Keratinocyte (primary cell): ENCODE data around the gene CMC4. TPM values are rescaled to one million over a fixed set of nuclear protein-coding genes. Genes with fewer than 3 reads are reported as not detected.

ENCODE experiments used
- DNase-seq: peaks from one replicate; pipeline ENCODE4 v3.0.0-alpha.2; 2011; ENCODE audit warnings: low read depth, missing footprints, low spot score
- FAIRE-seq: peaks from 2 replicates; lab custom pipeline; 2011; peaks lifted over from hg19 to GRCh38; lab: Jason Lieb, UNC
- H2AFZ ChIP-seq: 2 replicates; pipeline ENCODE4 v1.6.0; 2012; ENCODE audit warnings: low read length, control low read depth, inconsistent platforms; ENCODE audit not compliant: control insufficient read depth
- H3K27ac ChIP-seq: 2 replicates; pipeline ENCODE4 v1.5.1; 2011; ENCODE audit warnings: low read length; ENCODE audit not compliant: control insufficient read depth, insufficient read depth
- H3K27me3 ChIP-seq: 3 replicates; pipeline ENCODE4 v1.6.0; 2011; ENCODE audit warnings: low read length; ENCODE audit not compliant: control insufficient read depth, insufficient read depth; ENCODE audit errors: extremely low read depth
- H3K36me3 ChIP-seq, 2 experiments: 2 replicates in 1 of 2; 3 replicates in 1 of 2; pipeline ENCODE4 v1.5.1; 2011; ENCODE audit warnings: low read length in 2 of 2, mild to moderate bottlenecking in 1 of 2; ENCODE audit not compliant: control insufficient read depth in 2 of 2, insufficient read depth in 2 of 2; ENCODE audit errors: extremely low read depth in 1 of 2
- H3K4me1 ChIP-seq: 3 replicates; pipeline ENCODE4 v1.5.1; 2011; ENCODE audit warnings: low read length; ENCODE audit not compliant: control insufficient read depth, insufficient read depth; ENCODE audit errors: extremely low read depth
- H3K4me2 ChIP-seq: 3 replicates; pipeline ENCODE4 v1.6.0; 2011; ENCODE audit warnings: low read depth, low read length; ENCODE audit not compliant: control insufficient read depth, insufficient read depth; ENCODE audit errors: extremely low read depth
- H3K4me3 ChIP-seq, 3 experiments: fragments of 200-600 bp in 1 of 3; sonication (generic) in 1 of 3; 2 replicates in 2 of 3; 3 replicates in 1 of 3; pipeline ENCODE4 v1.5.1; 2011 to 2016; ENCODE audit warnings: low read length in 3 of 3, mild to moderate bottlenecking in 3 of 3, control low read depth in 2 of 3, inconsistent platforms in 1 of 3, low read depth in 1 of 3, mixed read lengths in 1 of 3, mixed run types in 1 of 3, moderate library complexity in 1 of 3; ENCODE audit not compliant: control insufficient read depth in 2 of 3, insufficient read depth in 2 of 3; ENCODE audit errors: extremely low read depth in 1 of 3
- H3K79me2 ChIP-seq: 2 replicates; pipeline ENCODE4 v1.6.0; 2012; ENCODE audit warnings: low read length; ENCODE audit not compliant: control insufficient read depth, insufficient read depth
- H3K9ac ChIP-seq: 3 replicates; pipeline ENCODE4 v1.6.0; 2011; ENCODE audit warnings: low read length; ENCODE audit not compliant: control insufficient read depth, insufficient read depth; ENCODE audit errors: extremely low read depth
- H3K9me1 ChIP-seq: 3 replicates; pipeline ENCODE4 v1.6.0; 2011; ENCODE audit warnings: low read length; ENCODE audit not compliant: control insufficient read depth, insufficient read depth; ENCODE audit errors: extremely low read depth
- H3K9me3 ChIP-seq: 2 replicates; pipeline ENCODE4 v1.5.1; 2012; ENCODE audit warnings: low read depth, low read length; ENCODE audit not compliant: control insufficient read depth
- H4K20me1 ChIP-seq: 3 replicates; pipeline ENCODE4 v1.6.0; 2011; ENCODE audit warnings: low read length; ENCODE audit not compliant: control insufficient read depth, insufficient read depth; ENCODE audit errors: extremely low read depth
- EZH2 ChIP-seq: IDR thresholded peaks from one replicate; pipeline ENCODE4 v1.6.1; 2012; ENCODE audit warnings: inconsistent platforms, mild to moderate bottlenecking, low read length, moderate library complexity
- dilution Hi-C: fragments of 300-500 bp; cut with MboI; formaldehyde crosslinking; loops from one replicate; pipeline ENCODE4 v1.7.0; 2020; ENCODE audit warnings: low sequenced_read_pairs; ENCODE audit not compliant: extremely low pct_ligation_motif_present
- polyA plus RNA-seq, 5 experiments: library from polyadenylated mRNA; depleted of rRNA in 3 of 5; stranded (reverse) in 3 of 5; stranded (forward) in 1 of 5; unstranded in 1 of 5; fragments of >200 nt; gene quantifications; 1 replicate in 1 of 5; 2 replicates in 3 of 5; 3 replicates in 1 of 5; pipeline versions ENCODE4 v1.2.1 to v1.2.3, GENCODE V29; 2011 to 2012; ENCODE audit warnings: missing spikeins in 2 of 5, low read depth in 1 of 5, low replicate concordance in 1 of 5
- TF ChIP-seq, protein P1 (sequence below), 3 experiments: IDR thresholded peaks in 1 of 3; conservative IDR thresholded peaks in 1 of 3; optimal IDR thresholded peaks in 1 of 3; 2 replicates in 2 of 3; 3 replicates in 1 of 3; pipeline versions ENCODE3 to v1.5.1; 2011; ENCODE audit warnings: low read length in 3 of 3, mild to moderate bottlenecking in 3 of 3, moderate library complexity in 2 of 3, control low read depth in 1 of 3, inconsistent platforms in 1 of 3; ENCODE audit not compliant: insufficient read depth in 2 of 3; ENCODE audit errors: extremely low read depth in 1 of 3

The CMC4 gene
- polyA plus RNA-seq, 1 donor (not counting 4 experiments of a cell fraction or from before 2014, with no cell fraction given) = 10.1 TPM

DNA sequence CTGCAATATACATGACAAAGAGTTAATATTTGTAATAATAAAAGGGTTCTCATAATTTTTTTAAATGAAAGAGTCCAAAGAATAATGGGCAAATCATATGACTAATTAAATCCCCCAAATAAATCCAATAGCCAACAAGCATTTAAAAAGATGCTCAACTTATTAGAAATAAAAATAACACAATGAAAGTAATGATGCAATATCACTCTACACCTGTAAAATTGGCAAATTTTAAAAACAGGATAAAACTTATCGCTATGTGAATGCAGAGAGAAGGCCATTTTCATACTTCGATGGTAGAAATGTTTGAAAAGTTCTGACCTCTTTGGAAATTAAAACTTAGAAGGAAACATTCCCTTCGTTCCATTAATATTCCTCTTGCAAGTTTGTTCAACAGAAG, 50.3 kb downstream of the CMC4 start:
- Histone ChIP-seq H3K9ac (no peak overlapping the region), H3K4me1 (no peaks in the 10 kb centered on the region), H3K27me3 (no peaks in the 10 kb centered on the region), H3K4me2 (no peak overlapping the region), H3K9me1 (no peaks in the 10 kb centered on the region), H4K20me1 (no peaks in the 10 kb centered on the region), H2AFZ (no peak overlapping the region), H3K4me3 (no peak overlapping the region), H3K36me3 (no peaks in the 10 kb centered on the region), H3K27ac (no peak overlapping the region), H3K9me3 (no peaks in the 10 kb centered on the region), H3K79me2 (no peaks in the 10 kb centered on the region)
- TF ChIP-seq EZH2 = no peak
- TF ChIP-seq, protein P1, sequence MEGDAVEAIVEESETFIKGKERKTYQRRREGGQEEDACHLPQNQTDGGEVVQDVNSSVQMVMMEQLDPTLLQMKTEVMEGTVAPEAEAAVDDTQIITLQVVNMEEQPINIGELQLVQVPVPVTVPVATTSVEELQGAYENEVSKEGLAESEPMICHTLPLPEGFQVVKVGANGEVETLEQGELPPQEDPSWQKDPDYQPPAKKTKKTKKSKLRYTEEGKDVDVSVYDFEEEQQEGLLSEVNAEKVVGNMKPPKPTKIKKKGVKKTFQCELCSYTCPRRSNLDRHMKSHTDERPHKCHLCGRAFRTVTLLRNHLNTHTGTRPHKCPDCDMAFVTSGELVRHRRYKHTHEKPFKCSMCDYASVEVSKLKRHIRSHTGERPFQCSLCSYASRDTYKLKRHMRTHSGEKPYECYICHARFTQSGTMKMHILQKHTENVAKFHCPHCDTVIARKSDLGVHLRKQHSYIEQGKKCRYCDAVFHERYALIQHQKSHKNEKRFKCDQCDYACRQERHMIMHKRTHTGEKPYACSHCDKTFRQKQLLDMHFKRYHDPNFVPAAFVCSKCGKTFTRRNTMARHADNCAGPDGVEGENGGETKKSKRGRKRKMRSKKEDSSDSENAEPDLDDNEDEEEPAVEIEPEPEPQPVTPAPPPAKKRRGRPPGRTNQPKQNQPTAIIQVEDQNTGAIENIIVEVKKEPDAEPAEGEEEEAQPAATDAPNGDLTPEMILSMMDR (optimal IDR thresholded peaks at IDR 0.05 in 1 of 3, IDR thresholded peaks at IDR 0.05 in 1 of 3, conservative IDR thresholded peaks at IDR 0.05 in 1 of 3; ENCODE audit: extremely low read depth in 1 of 3, insufficient read depth in 2 of 3, low read length in 3 of 3) = no peak
- DNase-seq = no peak
- FAIRE-seq = no peak
- dilution Hi-C loops = no loop called here

Other genes starting within 250 kb of the CMC4 start
- gene SMIM9, start 236.5 kb downstream of the CMC4 start, polyA plus RNA-seq = not detected in 3 replicates
- gene F8A1, start 184.8 kb downstream of the CMC4 start, polyA plus RNA-seq = 1.8 to 3.5 TPM (median 2.8 TPM) in 3 replicates
- 1.0 to 1.5 TPM (median 1.3 TPM) in 3 replicates for gene F8, start 48.4 kb downstream of the CMC4 start, polyA plus RNA-seq
- gene FUNDC2, start 44.3 kb downstream of the CMC4 start, polyA plus RNA-seq = 83.8 to 98.1 TPM (median 93.9 TPM) in 3 replicates
- 4.7 to 20.2 TPM (median 5.0 TPM) in 3 replicates for gene MTCP1, start within 50 bp of the CMC4 start, polyA plus RNA-seq
- 18.5 to 25.5 TPM (median 24.8 TPM) in 3 replicates for gene BRCC3, start 372 bp upstream of the CMC4 start, polyA plus RNA-seq
- 27.9 to 66.8 TPM (median 35.6 TPM) in 3 replicates for gene VBP1, start 145.3 kb upstream of the CMC4 start, polyA plus RNA-seq
- gene RAB39B, start 193.4 kb upstream of the CMC4 start, polyA plus RNA-seq = 0.05 to 0.07 TPM in 2 of 3 replicates, not detected in the other